ENCODE data around the gene SLC7A5.
"Not testable (repeated sequence)": the region's sequence is repeated elsewhere in the genome, so short reads cannot be mapped to it uniquely, and the experiment has no call there.

Gene SLC7A5

DNA sequence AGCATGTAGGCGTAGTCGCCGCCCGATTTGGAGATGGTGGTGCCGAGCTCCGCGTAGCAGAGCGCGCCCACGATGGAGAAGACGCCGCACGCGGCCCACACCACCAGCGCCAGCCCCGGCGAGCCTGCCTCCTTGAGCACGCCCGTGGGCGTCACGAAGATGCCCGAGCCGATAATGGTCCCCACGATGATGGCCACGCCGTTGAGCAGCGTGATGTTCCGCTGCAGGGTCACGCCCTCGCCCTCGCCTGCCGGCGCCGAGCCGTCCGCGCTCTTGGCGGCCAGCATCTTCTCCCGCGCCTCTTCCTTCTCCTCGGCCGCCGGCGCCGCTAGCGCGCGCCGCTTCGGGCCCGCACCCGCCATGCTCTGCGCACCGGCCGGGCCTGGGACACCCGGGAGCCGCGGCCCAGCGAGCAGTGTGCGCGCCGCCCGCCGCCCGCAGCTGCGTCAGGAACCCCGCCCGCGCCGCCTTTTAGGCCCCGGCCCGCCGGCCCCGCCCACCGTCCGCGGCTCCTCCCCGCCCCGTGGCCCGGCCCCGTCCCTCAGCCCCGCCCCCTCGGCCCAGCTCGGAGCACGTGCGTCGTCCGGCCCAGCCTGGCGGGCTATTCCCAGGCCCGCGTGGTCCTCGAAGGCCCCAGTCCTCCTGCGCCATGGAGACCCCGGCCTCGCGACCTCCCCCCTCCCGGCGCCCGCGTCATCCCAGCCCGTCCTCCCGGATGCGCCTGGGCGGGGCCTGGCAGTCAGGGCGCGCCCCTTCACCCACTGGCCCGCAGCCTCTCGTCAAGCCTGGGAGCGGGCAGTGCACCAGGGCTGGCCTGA lies at the start of gene SLC7A5:
Gene SLC7A5 (minus strand): TSS at position 447 of the 818 bp plus-strand sequence. CDS start 85 bp downstream, at position 362.
- H3K27ac ChIP-seq, result peak within 1 kb of the TSS; percentile 62

DNA sequence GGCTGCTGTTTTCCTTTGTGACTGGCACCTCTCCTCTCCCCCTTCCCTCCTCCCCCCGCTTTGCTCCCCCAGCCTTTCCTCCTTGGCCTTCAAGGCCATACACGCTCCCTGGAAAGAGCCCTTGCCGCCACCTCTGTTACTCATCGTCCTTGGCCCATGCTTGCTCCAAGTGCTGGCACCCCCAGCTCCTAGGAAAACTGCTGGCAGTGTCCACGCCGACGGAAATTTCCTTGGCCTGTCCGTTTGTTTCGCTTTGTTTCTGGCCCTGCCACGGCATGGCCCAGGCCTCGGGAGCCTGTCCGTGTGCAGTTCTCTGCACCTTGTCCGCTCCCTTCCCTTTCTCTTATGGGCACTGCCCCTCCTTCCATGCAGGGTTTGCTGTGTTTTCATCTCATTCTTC lies 49.0 kb upstream of the SLC7A5 start:
- no peak overlapping the region for H3K27ac ChIP-seq
- TF ChIP-seq, protein P1, sequence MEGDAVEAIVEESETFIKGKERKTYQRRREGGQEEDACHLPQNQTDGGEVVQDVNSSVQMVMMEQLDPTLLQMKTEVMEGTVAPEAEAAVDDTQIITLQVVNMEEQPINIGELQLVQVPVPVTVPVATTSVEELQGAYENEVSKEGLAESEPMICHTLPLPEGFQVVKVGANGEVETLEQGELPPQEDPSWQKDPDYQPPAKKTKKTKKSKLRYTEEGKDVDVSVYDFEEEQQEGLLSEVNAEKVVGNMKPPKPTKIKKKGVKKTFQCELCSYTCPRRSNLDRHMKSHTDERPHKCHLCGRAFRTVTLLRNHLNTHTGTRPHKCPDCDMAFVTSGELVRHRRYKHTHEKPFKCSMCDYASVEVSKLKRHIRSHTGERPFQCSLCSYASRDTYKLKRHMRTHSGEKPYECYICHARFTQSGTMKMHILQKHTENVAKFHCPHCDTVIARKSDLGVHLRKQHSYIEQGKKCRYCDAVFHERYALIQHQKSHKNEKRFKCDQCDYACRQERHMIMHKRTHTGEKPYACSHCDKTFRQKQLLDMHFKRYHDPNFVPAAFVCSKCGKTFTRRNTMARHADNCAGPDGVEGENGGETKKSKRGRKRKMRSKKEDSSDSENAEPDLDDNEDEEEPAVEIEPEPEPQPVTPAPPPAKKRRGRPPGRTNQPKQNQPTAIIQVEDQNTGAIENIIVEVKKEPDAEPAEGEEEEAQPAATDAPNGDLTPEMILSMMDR (conservative IDR thresholded peaks at IDR 0.05), result no peak
- no peak for TF ChIP-seq ZFX (IDR thresholded peaks at IDR 0.05)

DNA sequence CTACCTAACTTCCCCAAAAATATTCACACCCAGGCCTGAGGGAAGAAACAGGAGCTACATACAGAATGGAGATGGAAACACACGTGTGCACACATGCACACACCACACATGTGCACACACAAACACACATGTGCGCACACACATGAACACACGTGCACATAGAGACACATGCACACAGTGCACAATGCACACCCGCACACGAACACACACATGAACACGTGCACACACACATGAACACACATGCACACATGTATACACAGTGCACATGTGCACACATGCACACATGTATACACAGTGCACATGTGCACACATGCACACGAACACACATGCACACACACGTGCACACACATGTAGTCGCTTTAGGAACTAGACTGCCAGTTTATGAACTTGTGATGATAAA lies 48.2 kb upstream of the SLC7A5 start:
- TF ChIP-seq ZFX (IDR thresholded peaks at IDR 0.05), result no peak
- TF ChIP-seq, protein P1 (conservative IDR thresholded peaks at IDR 0.05), result no peak
- no peak overlapping the region for H3K27ac ChIP-seq

DNA sequence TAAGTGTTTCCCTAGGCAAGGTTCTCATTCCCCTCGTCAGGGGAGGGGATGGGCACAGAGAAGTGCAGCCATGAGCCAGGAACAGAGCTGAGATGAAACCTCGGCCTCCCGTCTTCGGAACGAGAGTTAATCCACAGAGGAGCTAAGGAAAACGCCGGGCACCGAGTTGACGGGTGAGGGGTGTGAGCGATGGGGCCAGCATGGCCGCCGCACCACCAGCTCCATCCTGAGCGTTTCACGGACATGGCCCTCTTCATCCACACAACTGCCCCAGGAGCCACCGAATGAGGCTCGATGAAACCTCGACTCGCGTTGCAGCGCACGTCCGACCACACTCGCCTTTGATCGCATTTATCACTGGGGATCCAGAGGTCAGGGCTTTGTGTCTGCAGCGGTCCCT lies 45.5 kb upstream of the SLC7A5 start:
- no peak overlapping the region for H3K27ac ChIP-seq
- TF ChIP-seq ZFX (IDR thresholded peaks at IDR 0.05), result no peak
- TF ChIP-seq, protein P1 (conservative IDR thresholded peaks at IDR 0.05), result no peak

DNA sequence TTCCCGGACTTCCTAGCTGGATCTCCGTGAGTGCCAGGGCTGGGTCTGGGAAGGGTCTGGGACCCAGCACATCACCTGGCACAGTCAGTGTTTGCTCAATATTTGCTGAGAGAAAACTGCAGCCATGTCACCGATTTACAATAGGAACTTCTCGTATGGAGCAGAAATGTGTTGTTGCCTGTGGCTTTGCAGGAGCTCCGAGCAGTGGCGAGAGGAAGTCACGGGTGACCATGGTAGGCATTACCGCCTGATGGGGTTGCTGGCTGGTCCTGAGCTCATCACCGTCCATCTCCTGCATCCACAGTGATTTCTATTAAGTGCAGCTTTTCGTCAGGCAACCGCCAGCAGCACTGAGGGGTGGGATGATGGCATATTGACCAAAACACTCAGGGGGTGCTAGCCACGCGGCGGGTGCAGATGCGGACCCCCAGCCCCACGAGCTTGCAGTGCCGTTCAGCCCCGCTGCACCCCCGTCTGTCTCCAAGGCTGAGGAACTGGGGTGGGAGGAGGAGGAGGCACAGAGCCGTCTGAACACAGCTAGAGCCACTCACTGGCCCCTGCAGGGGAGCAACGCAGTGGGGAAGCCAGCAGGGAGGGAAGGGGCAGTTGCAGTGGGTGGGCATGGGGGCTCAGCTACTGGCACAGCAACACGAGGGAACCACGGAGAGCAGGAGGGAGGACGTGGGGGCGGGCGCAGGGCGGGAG lies 44.9 kb upstream of the SLC7A5 start:
- H3K27ac ChIP-seq, result not testable (repeated sequence)

DNA sequence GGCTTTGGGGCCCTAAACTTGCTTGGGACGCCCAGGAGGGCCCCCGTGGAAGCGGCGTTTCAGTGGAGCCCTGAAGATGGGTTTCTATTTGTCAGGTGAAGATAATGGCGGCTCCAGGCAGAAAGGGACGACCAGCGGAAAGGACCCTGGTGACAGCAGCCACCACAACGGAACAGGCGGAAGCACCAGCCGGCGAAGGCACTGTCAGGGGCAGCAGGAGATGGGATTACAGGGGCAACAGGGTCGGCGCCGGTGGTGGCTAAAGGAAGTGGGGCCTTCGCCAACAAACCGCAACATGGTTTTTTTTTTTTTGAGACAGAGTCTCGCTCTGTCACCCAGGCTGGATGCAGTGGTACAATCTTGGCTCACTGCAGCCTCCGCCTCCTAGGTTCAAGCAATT lies 43.4 kb upstream of the SLC7A5 start:
- H3K27ac ChIP-seq, result not testable (repeated sequence)

DNA sequence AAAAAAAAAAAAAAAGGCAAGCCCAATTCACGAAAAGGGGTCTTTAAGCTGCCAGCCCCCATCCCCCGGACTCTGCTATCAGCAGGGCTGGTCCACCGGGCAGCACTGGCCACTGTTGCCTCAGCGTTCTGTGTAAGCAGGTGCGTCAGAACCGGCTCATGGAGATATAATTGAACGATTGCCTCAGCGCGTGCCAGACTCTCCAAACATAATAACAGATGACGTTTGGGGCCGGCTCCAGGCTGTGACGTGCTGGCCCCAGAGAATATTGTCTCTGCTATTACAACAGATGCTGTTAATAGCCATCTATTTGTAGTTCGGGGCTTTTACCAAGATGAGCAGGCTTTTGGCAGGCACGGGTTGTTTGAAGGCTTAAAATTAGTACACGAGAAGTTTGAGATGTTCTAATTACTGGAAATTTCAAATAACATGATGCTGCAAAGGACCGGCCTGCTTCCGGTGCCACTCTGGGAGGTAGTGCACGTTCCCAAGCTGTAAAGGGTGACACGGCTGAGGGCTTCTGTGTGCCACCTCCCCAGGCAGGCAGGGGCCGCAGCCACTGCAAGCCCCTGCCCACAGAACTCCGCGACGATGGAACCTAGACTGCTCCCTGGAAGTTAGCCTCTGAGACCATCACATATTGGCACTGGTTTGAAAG lies 41.9 kb upstream of the SLC7A5 start:
- H3K27ac ChIP-seq, result not testable (repeated sequence)

DNA sequence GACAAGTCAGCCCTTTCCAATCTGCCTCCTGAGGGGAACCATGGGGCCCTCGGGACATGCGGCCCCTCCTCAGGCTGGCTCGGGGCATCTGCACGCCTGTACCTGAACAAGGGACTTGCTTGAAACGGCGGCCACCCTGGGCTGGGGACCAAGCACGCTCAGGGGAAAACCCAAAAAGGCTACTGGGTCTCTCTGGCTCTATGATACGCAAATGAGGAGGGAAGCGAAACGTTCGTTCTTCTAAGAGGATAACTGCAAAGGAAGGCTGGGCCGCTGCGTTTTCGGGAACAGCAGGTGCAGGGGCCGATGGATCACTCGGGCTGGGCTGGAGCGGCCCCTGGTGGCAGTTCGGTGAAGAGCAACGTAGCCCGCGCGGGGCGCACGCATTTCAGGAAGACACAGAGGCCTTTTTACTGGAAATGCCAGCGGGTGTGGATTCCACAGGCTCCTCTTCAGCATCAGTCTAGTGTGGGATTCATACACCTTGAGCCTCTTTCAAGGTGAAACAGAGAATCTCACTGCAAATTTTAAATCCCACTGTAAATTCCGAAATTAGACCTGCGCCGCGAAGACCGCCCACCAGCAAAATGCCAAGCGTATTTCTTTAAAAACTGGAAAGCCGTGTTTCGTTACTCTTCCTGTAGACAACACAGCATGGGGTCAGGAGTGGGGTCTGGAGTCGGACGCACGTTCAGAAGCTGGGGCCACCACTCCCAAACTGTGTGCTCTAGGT lies 40.1 kb upstream of the SLC7A5 start:
- H3K27ac ChIP-seq, result not testable (repeated sequence)
- TF ChIP-seq, protein P1 (conservative IDR thresholded peaks at IDR 0.05), result peak; percentile 87

DNA sequence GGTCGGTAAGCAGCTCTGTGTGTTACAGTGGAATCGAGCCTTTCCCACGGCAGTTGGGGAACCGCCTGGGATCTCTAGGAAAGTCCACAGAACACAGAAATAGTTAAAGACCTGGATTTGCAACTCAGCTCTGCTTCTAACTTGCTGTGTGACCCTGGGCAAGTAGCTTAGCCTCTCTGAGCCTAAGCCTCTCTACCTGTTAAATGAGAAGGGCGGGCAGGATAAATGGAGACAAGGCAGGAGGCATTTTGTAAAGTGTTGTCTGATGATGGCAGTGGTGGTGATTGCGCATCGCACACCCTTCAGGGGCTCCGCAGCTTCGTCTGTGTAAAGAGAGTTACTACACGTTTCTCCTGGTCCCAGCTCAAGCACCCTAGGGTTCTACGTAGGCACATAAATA lies 38.8 kb upstream of the SLC7A5 start:
- not testable (repeated sequence) for H3K27ac ChIP-seq

DNA sequence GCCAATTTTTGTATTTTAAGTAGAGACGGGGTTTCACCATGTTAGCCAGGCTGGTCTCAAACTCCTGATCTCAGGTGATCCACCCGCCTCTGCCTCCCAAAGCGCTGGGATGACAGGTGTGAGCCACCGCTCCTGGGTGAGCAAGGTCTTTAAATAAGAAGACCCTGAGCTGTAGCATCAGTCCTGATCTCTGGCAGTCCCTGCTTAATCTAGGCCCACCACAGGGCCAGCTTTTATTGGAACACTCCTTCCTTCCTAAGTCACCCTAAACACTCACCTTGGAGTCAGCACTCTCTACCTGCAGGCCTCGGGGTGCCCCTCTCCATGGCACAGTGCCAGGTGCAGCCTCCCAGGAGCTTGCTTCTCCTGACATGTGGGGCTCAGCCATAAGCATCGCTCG lies 36.2 kb upstream of the SLC7A5 start:
- not testable (repeated sequence) for H3K27ac ChIP-seq

DNA sequence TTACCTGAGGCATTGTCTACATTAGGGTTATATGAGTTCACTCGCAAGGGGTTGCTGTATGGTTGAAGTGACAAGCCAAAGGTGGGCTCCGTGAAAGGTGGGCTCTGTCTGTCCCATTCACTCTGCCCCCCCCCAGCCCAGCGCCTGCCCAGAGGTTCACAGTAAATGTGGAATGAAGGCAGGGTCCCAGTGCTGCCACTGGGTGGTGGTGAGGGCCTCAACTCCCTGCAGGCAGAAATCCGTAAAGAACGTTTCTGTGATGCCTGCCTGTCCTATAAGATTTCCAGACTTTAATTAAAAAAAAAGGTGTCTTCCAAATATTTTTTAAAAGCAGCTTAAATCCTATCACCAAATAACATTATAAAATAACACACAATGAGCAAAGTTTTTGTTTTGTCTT lies 35.7 kb upstream of the SLC7A5 start:
- not testable (repeated sequence) for H3K27ac ChIP-seq

DNA sequence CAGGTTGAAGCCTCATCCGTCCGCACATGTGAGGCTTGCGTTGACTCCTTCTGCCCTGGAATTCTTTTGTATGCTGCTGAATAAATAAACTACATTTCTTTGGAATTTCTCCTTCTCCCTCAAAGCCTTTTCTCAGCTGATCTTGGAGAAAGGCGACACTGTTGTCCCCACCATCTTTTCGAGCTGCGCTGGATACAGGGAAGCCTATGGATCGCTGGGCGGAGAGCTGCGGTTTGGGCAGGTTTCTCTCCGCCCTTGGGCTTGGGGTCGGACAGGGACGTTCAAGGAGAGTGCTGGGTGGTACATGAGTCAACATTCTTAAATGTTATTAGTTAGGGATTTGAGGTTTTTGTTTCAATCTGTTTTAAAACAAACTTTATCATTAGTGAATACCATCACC lies 31.2 kb upstream of the SLC7A5 start:
- H3K27ac ChIP-seq, result not testable (repeated sequence)

Data from C4-2B (cell line).